HG02763 (cell line): ENCODE measurements around the gene PLPP4.

ENCODE experiments used
- ATAC-seq: cut with Tn5 transposase; IDR thresholded peaks from one replicate; pipeline ENCODE4 v1.9.1; 2021; ENCODE audit warnings: mild to moderate bottlenecking, moderate library complexity; ENCODE audit not compliant: unreplicated experiment

PLPP4 gene

GRCh38 chr10:120456143-120456625, 843 bp upstream of the PLPP4 start:
- no peak for ATAC-seq

DNA sequence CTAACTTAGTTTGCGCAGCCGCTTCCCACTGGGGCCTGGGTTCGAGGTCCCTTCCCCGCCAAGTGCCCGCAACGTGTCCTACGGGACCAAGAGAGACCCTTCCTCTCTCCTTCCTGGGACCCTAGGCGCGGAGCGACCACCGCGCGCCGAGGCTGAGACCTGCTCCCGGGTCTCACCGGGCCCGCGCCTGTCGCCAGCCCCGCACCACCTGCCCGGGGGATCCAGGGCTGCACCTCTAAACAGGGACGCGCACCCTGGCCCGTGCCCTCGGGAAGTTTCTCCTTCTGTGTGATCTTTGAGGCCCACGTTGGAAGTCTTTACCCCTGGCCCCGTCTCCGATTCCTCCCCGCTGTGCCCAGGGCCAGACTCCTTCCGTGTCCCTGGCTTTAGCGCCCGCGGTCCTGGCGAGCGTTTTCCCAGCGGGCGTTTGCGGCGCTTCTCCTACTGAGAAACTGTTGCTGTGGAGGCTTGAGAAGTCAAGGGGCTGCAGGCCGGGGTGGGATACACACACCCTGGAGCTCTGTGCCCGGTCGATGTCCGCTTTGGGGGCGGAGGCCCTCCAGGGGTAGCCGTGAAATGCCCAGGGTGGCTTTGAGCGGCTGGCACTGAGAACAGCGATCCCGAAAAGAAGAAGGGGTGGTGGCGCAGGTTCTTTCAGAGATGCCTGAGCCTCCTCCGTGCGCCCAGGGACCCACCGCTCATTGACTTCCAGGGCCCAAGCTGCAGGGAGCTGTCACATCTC, 575 bp downstream of the PLPP4 start:
- ATAC-seq, result no peak

- no peak for ATAC-seq
Measured at GRCh38 chr10:120458432-120458831, 1.4 kb downstream of the PLPP4 start.

- no peak for ATAC-seq
Measured at GRCh38 chr10:120459185-120459584, 2.2 kb downstream of the PLPP4 start.

- no peak for ATAC-seq
Measured at GRCh38 chr10:120460186-120460585, 3.2 kb downstream of the PLPP4 start.

DNA sequence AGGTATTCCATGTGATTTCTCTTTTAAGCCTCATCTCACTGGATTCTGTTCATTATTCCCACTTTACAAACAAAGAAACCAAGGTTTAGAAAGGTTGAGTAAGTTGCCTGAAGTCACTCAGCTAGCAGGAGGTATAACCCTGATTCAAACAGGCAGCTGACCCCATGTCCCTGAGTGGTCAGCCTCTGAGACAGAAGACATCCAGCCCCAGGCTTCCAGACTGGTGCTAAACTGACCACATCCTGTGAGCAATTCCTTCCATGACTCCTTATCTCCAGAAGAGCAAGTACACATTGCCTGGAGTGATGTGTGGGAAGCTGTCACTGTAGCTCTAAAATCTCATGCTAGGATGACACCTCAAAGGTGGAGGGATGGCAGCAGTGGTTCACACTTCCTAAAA, 3.7 kb downstream of the PLPP4 start:
- ATAC-seq, result no peak

- no peak for ATAC-seq
Measured at GRCh38 chr10:120462018-120462682, 5.1 kb downstream of the PLPP4 start.

DNA sequence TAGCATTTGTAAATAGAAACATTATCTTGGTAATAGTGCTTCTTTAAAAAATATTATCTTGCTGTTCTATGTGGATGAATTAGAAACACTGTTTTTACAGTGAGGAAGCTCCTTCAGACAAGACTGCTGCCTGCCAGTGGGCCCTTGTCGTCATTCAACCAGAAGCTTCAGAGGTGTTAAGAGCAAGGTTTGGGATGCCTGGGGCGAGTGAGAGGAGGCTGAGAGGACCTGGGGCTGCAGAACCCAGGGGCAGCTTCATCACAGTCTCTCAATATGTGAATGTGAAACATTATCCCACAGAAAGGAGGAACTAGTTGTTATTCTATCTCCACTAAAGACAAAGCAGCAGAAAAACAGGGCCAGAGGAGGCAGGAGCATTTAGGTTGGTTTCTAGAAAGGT, 8.1 kb downstream of the PLPP4 start:
- no peak for ATAC-seq

- no peak for ATAC-seq
Measured at GRCh38 chr10:120466006-120466405, 9.0 kb downstream of the PLPP4 start.

DNA sequence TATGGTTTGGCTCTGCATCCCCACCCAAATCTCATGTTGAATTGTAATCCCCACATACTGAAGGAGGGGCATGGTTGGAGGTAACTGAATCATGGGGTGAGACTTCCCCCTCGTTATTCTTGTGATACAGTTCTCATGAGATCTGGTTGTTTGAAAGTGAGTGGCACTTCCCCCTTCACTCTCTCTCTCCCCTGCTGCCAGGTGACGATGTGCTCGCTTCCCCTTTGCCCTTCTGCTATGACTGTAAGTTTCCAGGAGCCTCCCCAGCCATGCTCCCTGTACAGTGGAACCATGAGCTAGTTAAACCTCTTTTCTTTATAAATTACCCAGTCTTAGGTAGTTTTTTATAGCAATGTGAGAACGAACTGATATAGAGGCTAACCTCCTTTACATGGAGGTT, 16.6 kb downstream of the PLPP4 start:
- ATAC-seq, result no peak

- no peak for ATAC-seq
Measured at GRCh38 chr10:120474956-120475355, 17.9 kb downstream of the PLPP4 start.

DNA sequence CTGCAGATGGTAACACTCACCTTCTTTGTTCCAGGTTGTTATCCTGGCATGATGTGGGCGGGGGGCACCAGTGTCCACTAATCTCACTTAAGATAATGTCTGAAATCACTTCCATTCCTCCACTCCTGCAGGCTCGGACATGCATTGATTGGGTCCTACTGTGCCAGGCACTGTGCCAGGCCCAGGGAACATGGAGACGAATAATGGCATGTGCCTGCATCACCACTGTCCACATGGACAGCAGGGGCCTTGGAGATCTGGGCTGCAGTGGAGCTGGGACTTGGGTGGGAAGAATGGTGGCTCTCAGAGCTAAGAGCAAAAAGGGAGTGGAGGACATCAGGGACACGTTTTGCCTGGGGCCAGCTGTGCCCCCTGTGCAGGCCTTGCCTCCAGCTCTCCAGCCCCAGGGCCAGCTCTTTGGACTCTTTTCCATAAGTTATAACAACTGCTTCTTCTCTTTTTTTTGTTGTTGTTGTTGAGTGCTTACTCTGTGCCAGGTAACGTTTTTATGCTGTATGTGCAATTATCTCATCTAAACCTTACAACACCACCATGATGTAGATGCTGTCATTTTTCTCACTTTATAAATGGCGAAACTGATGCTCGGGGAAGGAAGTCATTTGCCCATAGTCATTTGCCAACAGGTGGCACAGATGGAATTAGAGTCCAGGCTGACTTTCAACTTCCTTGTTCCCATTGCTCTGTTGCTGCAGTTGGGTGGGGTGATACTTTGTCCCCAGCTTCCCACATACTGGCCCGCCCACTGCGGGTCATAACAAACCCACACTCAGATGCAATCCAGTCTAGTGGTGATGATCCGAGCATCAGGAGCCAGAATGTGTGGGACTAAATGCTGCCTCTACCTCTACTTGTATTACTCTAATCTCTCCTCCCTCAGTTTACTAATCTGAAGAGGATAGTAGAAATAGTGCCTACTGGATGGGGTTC, 19.1 kb downstream of the PLPP4 start:
- no peak for ATAC-seq

DNA sequence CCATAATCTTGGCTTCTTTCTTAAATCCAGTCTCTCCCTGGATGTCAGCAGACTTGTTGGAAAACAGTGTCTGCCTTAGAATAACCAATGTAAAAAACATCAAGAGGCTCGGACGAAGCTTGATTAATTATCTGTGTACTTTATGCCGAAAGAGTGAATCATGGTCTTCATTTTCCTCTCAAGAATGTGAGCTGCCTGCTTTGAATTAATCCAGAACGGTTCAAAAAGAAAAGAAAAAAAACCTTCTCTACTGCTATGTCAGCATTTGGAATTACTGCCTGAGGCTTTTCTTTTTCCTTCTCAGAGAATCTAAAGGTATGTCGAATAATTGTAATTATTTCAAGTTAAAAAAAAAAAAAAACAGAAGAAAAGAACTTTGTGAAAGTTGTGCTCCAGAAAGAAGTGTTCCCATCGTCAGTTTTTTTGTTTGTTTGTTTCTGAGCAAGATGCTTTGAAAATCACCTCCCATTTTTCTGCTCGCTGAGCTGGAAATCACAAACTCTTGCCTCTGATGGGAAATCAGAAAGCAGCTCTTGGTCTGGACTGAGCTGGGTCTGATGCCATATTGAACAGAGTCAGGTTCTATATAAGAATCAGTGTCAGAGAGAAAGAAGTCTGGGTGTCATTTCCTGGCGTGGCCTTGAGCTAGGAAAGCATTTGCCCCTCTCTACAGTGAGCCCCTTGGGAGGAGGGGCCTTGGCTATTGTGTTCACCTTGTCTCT, 20.2 kb downstream of the PLPP4 start:
- no peak for ATAC-seq

GRCh38 chr10:120477743-120478141, 20.7 kb downstream of the PLPP4 start:
- ATAC-seq, result no peak

- no peak for ATAC-seq
Measured at GRCh38 chr10:120478386-120478785, 21.4 kb downstream of the PLPP4 start.

DNA sequence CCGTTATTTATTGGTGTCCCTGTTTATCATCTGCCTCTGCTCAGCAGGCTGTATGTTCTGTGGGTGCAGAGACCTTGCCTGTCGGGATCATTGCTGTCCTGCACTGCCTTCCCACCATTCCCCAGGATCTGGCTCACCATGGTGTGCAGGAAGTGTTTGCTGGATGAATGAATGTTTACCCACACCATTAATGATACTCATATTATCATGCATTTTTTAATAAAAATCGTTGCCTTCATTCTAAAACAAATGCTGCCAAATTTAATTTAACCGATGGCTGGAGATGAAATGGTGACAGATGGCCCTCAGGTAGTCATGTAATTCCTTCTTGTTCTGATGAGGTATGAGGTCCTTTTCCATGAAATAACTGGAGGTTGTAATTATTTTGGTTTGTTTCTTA, 22.5 kb downstream of the PLPP4 start:
- ATAC-seq, result no peak

- no peak for ATAC-seq
Measured at GRCh38 chr10:120480065-120480600, 23.1 kb downstream of the PLPP4 start.

DNA sequence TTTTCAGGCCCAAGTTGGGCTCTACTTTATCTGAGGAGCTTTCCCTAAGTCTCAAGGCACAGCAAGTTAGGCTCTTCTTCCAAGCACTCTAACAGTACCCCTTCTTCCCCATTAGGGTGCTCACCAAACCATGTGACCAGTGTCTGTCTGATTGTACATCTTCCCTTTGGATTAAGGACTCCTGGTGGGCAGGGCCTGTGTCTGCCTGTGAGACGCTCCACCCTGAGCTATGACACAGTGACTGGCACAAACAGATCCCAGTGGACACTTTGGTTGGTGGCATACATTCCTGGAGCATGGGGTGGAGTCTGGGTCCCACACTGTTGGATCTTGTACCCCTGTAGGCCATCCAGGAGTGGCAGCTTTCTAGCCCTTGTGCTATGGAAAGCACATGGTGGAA, 23.8 kb downstream of the PLPP4 start:
- no peak for ATAC-seq

DNA sequence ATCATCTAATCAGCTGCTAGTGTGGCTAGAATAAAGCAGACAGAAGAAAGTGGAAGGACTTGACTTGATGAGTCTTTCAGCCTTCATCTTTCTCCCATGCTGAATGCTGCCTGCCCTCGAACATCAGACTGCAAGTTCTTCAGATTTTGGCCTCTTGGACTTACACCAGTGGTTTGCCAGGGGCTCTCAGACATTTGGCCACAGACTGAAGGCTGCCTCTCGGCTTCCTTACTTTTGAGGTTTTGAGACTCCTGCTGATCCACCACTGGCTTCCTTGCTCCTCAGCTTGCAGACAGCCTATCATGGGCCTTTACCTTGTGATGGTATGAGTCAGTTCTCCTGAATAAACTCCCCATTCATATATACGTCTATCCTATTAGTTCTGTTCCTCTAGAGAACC, 26.0 kb downstream of the PLPP4 start:
- no peak for ATAC-seq

GRCh38 chr10:120483651-120484301, 26.7 kb downstream of the PLPP4 start:
- no peak for ATAC-seq
